GM12873 (cell line): Measurements from ENCODE around the gene GALNTL6.

Experiments used
- CTCF ChIP-seq: IDR thresholded peaks from 2 replicates; pipeline ENCODE4 v1.5.1; 2012; ENCODE audit warnings: low read depth, mild to moderate bottlenecking, moderate library complexity, low read length, control low read depth; ENCODE audit not compliant: insufficient read depth; ENCODE audit errors: missing control alignments

Gene GALNTL6

GRCh38 chr4:172927096-172927814, 1114.1 kb downstream of the GALNTL6 start:
- no peak for TF ChIP-seq CTCF

- TF ChIP-seq CTCF = no peak
Observed at GRCh38 chr4:172928347-172928746, 1115.1 kb downstream of the GALNTL6 start.

- no peak for TF ChIP-seq CTCF
Observed at GRCh38 chr4:172938072-172938829, 1125.0 kb downstream of the GALNTL6 start.

GRCh38 chr4:172938870-172939269, 1125.7 kb downstream of the GALNTL6 start:
- no peak for TF ChIP-seq CTCF

- TF ChIP-seq CTCF = no peak
Observed at GRCh38 chr4:172942840-172943239, 1129.6 kb downstream of the GALNTL6 start.

GRCh38 chr4:172945611-172946010, 1132.4 kb downstream of the GALNTL6 start:
- TF ChIP-seq CTCF = no peak

- TF ChIP-seq CTCF = no peak
Observed at GRCh38 chr4:172946503-172946902, 1133.3 kb downstream of the GALNTL6 start.
